IMR-90 (cell line): Measurements from ENCODE around the gene TBC1D22A. TPM values are rescaled to one million over a fixed set of nuclear protein-coding genes. Genes with fewer than 3 reads are reported as not detected.

Experiments
- ATAC-seq: fragments of 200-7000 bp; cut with Tn5 transposase; 2 replicates; pipeline ENCODE4 v1.9.1; 2020; ENCODE audit warnings: low read depth, mild to moderate bottlenecking, moderate library complexity
- BruUV-seq: library from RNA; stranded (reverse); fragments of 400-500 nt; replicated peaks from 2 replicates; lab custom pipeline; 2021; lab: Mats Ljungman, UMichigan
- CTCF ChIA-PET: fragments of 300-600 bp; formaldehyde crosslinking; extraction: SDS; loops from one replicate; lab custom pipeline; 2021; ENCODE audit warnings: antibody characterized with exemption; lab: Yijun Ruan, JAX
- POLR2A ChIA-PET: fragments of 300-600 bp; sonication (Branson Sonifier 250); formaldehyde crosslinking; loops from one replicate; lab custom pipeline; 2022; ENCODE audit warnings: antibody characterized with exemption; ENCODE audit not compliant: unreplicated experiment; lab: Charles Lee
- DNase-seq: peaks from one replicate; pipeline ENCODE4 v3.0.0; 2013
- H2AFZ ChIP-seq: replicated peaks from 2 replicates; pipeline ENCODE3; 2013; ENCODE audit warnings: low read length, mild to moderate bottlenecking; ENCODE audit not compliant: poor library complexity
- H2AK5ac ChIP-seq: 2 replicates; pipeline ENCODE4 v1.6.1; 2013; ENCODE audit warnings: low read depth, low read length, inconsistent platforms
- H2AK9ac ChIP-seq: replicated peaks from 2 replicates; pipeline ENCODE3; 2013; ENCODE audit warnings: mild to moderate bottlenecking, low read depth, low read length, moderate library complexity; ENCODE audit not compliant: poor library complexity
- H2BK120ac ChIP-seq: 2 replicates; pipeline ENCODE4 v1.6.1; 2013; ENCODE audit warnings: low read depth, low read length, inconsistent platforms
- H2BK15ac ChIP-seq: 3 replicates; pipeline ENCODE4 v1.6.1; 2013; ENCODE audit warnings: low read depth, low read length, inconsistent platforms
- H2BK20ac ChIP-seq: 2 replicates; pipeline ENCODE4 v1.6.1; 2013; ENCODE audit warnings: low read depth, mild to moderate bottlenecking, inconsistent platforms, low read length, moderate library complexity
- H2BK5ac ChIP-seq: 2 replicates; pipeline ENCODE4 v1.6.1; 2013; ENCODE audit warnings: mild to moderate bottlenecking, low read depth, low read length, inconsistent platforms; ENCODE audit not compliant: poor library complexity, severe bottlenecking
- H3K14ac ChIP-seq: replicated peaks from 2 replicates; pipeline ENCODE4 v1.6.1; 2013; ENCODE audit warnings: low read depth, low read length, inconsistent platforms
- H3K18ac ChIP-seq: 2 replicates; pipeline ENCODE4 v1.6.1; 2013; ENCODE audit warnings: low read depth, low read length, control low read depth
- H3K23ac ChIP-seq: 2 replicates; pipeline ENCODE4 v1.6.1; 2013; ENCODE audit warnings: low read depth, low read length, inconsistent platforms
- H3K27ac ChIP-seq: 2 replicates; pipeline ENCODE4 v1.5.1; 2013; ENCODE audit warnings: mild to moderate bottlenecking, control low read depth, low read length; ENCODE audit not compliant: insufficient read depth
- H3K27me3 ChIP-seq: 2 replicates; pipeline ENCODE4 v1.6.1; 2013; ENCODE audit warnings: low read length; ENCODE audit not compliant: control insufficient read depth, insufficient read depth
- H3K36me3 ChIP-seq: 2 replicates; pipeline ENCODE4 v1.6.1; 2013; ENCODE audit warnings: low read length, mixed read lengths; ENCODE audit not compliant: control insufficient read depth, insufficient read depth
- H3K4ac ChIP-seq: 2 replicates; pipeline ENCODE4 v1.6.1; 2013; ENCODE audit warnings: low read depth, low read length, inconsistent platforms
- H3K4me1 ChIP-seq: 2 replicates; pipeline ENCODE4 v1.6.1; 2013; ENCODE audit warnings: low read length, mixed read lengths; ENCODE audit not compliant: control insufficient read depth, insufficient read depth
- H3K4me2 ChIP-seq: 2 replicates; pipeline ENCODE4 v1.6.1; 2013; ENCODE audit warnings: low read depth, mild to moderate bottlenecking, control low read depth, low read length, moderate library complexity
- H3K4me3 ChIP-seq: 2 replicates; pipeline ENCODE4 v1.5.1; 2013; ENCODE audit warnings: low read depth, mild to moderate bottlenecking, control low read depth, low read length, moderate library complexity; ENCODE audit not compliant: insufficient read depth
- H3K56ac ChIP-seq: 2 replicates; pipeline ENCODE4 v1.6.1; 2013; ENCODE audit warnings: low read length, inconsistent platforms; ENCODE audit not compliant: insufficient read depth; ENCODE audit errors: extremely low read depth
- H3K79me1 ChIP-seq, 2 experiments: 2 replicates each; pipeline ENCODE4 v1.6.1; 2013; ENCODE audit warnings: low read length in 2 of 2, inconsistent platforms in 1 of 2, low read depth in 1 of 2
- H3K9ac ChIP-seq: 2 replicates; pipeline ENCODE4 v1.6.1; 2013; ENCODE audit warnings: low read depth, low read length, control low read depth
- H3K9me1 ChIP-seq: 2 replicates; pipeline ENCODE4 v1.6.1; 2013; ENCODE audit warnings: low read length, inconsistent platforms; ENCODE audit not compliant: insufficient read depth
- H3K9me3 ChIP-seq: 2 replicates; pipeline ENCODE4 v1.6.1; 2013; ENCODE audit warnings: low read length; ENCODE audit not compliant: control insufficient read depth, insufficient read depth
- H4K20me1 ChIP-seq: 2 replicates; pipeline ENCODE4 v1.6.1; 2013; ENCODE audit warnings: low read length, inconsistent platforms; ENCODE audit not compliant: insufficient read depth
- H4K5ac ChIP-seq: 2 replicates; pipeline ENCODE4 v1.6.1; 2013; ENCODE audit warnings: mild to moderate bottlenecking, low read depth, low read length, control low read depth
- H4K8ac ChIP-seq, 2 experiments: 2 replicates each; pipeline ENCODE4 v1.6.1; 2013; ENCODE audit warnings: low read depth in 2 of 2, low read length in 2 of 2, control low read depth in 1 of 2, inconsistent platforms in 1 of 2
- H4K91ac ChIP-seq: 2 replicates; pipeline ENCODE4 v1.6.1; 2013; ENCODE audit warnings: low read depth, low read length, inconsistent platforms; ENCODE audit not compliant: insufficient read depth
- CEBPB ChIP-seq: IDR thresholded peaks from 2 replicates; pipeline ENCODE4 v1.6.1; 2012; ENCODE audit warnings: low read depth, low read length, improper control_type of control experiment
- MAFK ChIP-seq: IDR thresholded peaks from 2 replicates; pipeline ENCODE4 v1.6.1; 2012; ENCODE audit warnings: low read depth, low read length, improper control_type of control experiment
- MXI1 ChIP-seq: IDR thresholded peaks from 2 replicates; pipeline ENCODE4 v1.6.1; 2012; ENCODE audit warnings: low read depth, mild to moderate bottlenecking, low read length, moderate library complexity, borderline replicate concordance
- NFE2L2 ChIP-seq: fragments of 150-350 bp; IDR thresholded peaks from 2 replicates; pipeline ENCODE4 v1.6.1; 2016; ENCODE audit warnings: low read depth, mild to moderate bottlenecking, low read length
- POLR2A ChIP-seq: IDR thresholded peaks from 2 replicates; pipeline ENCODE4 v1.6.1; 2012; ENCODE audit warnings: mild to moderate bottlenecking, low read depth, low read length
- RAD21 ChIP-seq: IDR thresholded peaks from 2 replicates; pipeline ENCODE4 v1.6.1; 2012; ENCODE audit warnings: low read length, improper control_type of control experiment
- RFX5 ChIP-seq: IDR thresholded peaks from 2 replicates; pipeline ENCODE4 v1.8.0; 2012; ENCODE audit warnings: low read depth, mild to moderate bottlenecking, low read length, moderate library complexity
- SMC3 ChIP-seq: fragments of 150-350 bp; IDR thresholded peaks from 2 replicates; pipeline ENCODE4 v1.6.1; 2016; ENCODE audit warnings: low read depth, mild to moderate bottlenecking, antibody characterized with exemption, low read length, moderate library complexity
- WGBS, 2 experiments: methylation state at CpG; one replicate each; pipeline versions ENCODE4 v1.1.5 to v1.1.7; 2013; ENCODE audit warnings: missing lambda C conversion rate in 2 of 2; ENCODE audit not compliant: insufficient read length in 1 of 2; ENCODE audit errors: extremely low coverage in 2 of 2; 5-methylcytosine and 5-hydroxymethylcytosine counted together
- dilution Hi-C: fragments of 300-500 bp; cut with HindIII; formaldehyde crosslinking; loops from one replicate; pipeline ENCODE4 v1.14.3; 2018; ENCODE audit warnings: low sequenced_read_pairs; ENCODE audit not compliant: unreplicated experiment
- in situ Hi-C: fragments of 300-500 bp; cut with MboI; formaldehyde crosslinking; loops from 3 replicates; pipeline ENCODE4 v1.14.3; 2019; ENCODE audit warnings: low sequenced_read_pairs, inconsistent platforms, mixed read lengths
- intact Hi-C: fragments of 100-400 bp; cut with micrococcal nuclease; formaldehyde crosslinking; loops from 2 replicates; pipeline ENCODE4 v1.10.0; 2022
- polyA plus RNA-seq, 3 experiments: library from polyadenylated mRNA; depleted of rRNA; stranded (reverse); fragments of >200 nt; gene quantifications; 2 replicates each; pipeline ENCODE4 v1.2.3, GENCODE V29; 2012; ENCODE audit warnings: low replicate concordance in 1 of 3
- total RNA-seq: library from RNA; depleted of rRNA; stranded (reverse); fragments of >200 nt; gene quantifications from 2 replicates; pipeline ENCODE4 v1.2.3, GENCODE V29; 2012
- TF ChIP-seq, protein P1 (sequence below): conservative IDR thresholded peaks from 2 replicates; pipeline ENCODE4 v1.5.1; 2012; ENCODE audit warnings: mild to moderate bottlenecking, low read depth, low read length, improper control_type of control experiment

Gene TBC1D22A
- total and polyA plus RNA-seq, 2 of the 4 experiments (the other 2 are of a cell fraction), result 9.0 to 16.7 TPM

DNA sequence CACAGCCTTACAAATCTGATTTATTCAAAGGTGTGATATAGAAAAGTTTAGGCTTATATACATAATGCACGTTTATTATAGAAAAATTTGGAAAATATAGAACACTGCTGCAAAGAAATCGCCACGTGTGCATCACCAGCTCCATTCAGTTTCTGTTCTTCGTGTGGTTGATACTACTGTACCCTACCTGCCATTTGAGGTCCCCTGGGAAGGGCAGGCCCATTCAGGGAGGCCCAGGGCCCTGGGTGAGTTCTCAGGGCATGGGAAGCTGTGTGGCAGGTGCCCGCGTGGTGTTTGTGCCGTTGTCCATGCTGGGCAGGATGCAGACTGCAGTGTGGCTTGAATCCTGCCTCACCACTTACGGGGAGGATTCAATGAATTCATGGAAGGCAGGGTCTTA, 60.8 kb downstream of the TBC1D22A start:
- Histone ChIP-seq H3K56ac (no peak overlapping the region), H3K27me3 (no peaks in the 10 kb centered on the region), H4K20me1 (peaks cover 14% of the 10 kb centered on the region), H2AFZ (no peak overlapping the region), H3K79me1 (peaks cover 26 to 56% of the 10 kb centered on the region in 2 experiments), H3K9me1 (peaks cover 10% of the 10 kb centered on the region), H2BK20ac (no peak overlapping the region), H3K4me3 (no peak overlapping the region), H2AK5ac (no peak overlapping the region), H2BK5ac (no peak overlapping the region), H3K4me1 (peaks cover under 1% of the 10 kb centered on the region; the same call in 1 of the 2 replicates), H2AK9ac (no peak overlapping the region), H3K9me3 (no peaks in the 10 kb centered on the region), H3K9ac (no peak overlapping the region), H4K91ac (no peak overlapping the region), H3K14ac (no peak overlapping the region), H3K4me2 (no peak overlapping the region), H4K5ac (no peak overlapping the region), H4K8ac (no peak overlapping the region), H3K23ac (no peak overlapping the region), H3K4ac (no peak overlapping the region), H3K36me3 (peaks cover 2% of the 10 kb centered on the region; the same call in 1 of the 2 replicates), H2BK120ac (no peak overlapping the region), H3K27ac (no peak overlapping the region), H3K18ac (no peak overlapping the region), H2BK15ac (no peak overlapping the region)
- BruUV-seq, result no TSS peak
- dilution Hi-C loops (no loop called here), in situ Hi-C loops (no loop called here), intact Hi-C loops (no loop called here)
- 100% methylated on average over 3 of the region's 8 CpGs; no CpG with 5 or more reads in 1 of the 2 experiments for WGBS, 2 experiments
- ChIA-PET CTCF (no interaction called here), POLR2A (no interaction called here)
- TF ChIP-seq POLR2A (no peak), MXI1 (no peak), NFE2L2 (no peak), SMC3 (no peak), RAD21 (no peak), MAFK (no peak), RFX5 (no peak), CEBPB (no peak)
- TF ChIP-seq, protein P1, sequence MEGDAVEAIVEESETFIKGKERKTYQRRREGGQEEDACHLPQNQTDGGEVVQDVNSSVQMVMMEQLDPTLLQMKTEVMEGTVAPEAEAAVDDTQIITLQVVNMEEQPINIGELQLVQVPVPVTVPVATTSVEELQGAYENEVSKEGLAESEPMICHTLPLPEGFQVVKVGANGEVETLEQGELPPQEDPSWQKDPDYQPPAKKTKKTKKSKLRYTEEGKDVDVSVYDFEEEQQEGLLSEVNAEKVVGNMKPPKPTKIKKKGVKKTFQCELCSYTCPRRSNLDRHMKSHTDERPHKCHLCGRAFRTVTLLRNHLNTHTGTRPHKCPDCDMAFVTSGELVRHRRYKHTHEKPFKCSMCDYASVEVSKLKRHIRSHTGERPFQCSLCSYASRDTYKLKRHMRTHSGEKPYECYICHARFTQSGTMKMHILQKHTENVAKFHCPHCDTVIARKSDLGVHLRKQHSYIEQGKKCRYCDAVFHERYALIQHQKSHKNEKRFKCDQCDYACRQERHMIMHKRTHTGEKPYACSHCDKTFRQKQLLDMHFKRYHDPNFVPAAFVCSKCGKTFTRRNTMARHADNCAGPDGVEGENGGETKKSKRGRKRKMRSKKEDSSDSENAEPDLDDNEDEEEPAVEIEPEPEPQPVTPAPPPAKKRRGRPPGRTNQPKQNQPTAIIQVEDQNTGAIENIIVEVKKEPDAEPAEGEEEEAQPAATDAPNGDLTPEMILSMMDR, result no peak
- no peak for ATAC-seq
- no peak for DNase-seq
